Measurements from ENCODE around the gene ZC3H12D.

ZC3H12D gene

GRCh38 chr6:149472241-149472640 lies 12.6 kb downstream of the ZC3H12D start:
- no peak for TF ChIP-seq REST (IDR thresholded peaks at IDR 0.05; ENCODE audit: insufficient read depth in 1 of 2, low read depth in 2 of 2, low read length in 2 of 2)
- TF ChIP-seq SIN3A (IDR thresholded peaks at IDR 0.05; ENCODE audit: borderline replicate concordance, insufficient read depth, low read length), result no peak
- no peak for TF ChIP-seq POLR2AphosphoS5 (IDR thresholded peaks at IDR 0.05; ENCODE audit: low read depth, low read length)
- TF ChIP-seq TAF1 (IDR thresholded peaks at IDR 0.05; ENCODE audit: borderline replicate concordance, insufficient read depth, low read length), result no peak

- TF ChIP-seq TAF1 (IDR thresholded peaks at IDR 0.05; ENCODE audit: borderline replicate concordance, insufficient read depth, low read length) (no peak), REST (IDR thresholded peaks at IDR 0.05; ENCODE audit: insufficient read depth in 1 of 2, low read depth in 2 of 2, low read length in 2 of 2) (no peak), FOXP2 (optimal IDR thresholded peaks at IDR 0.05; ENCODE audit: borderline replicate concordance, extremely low read depth, extremely low read length, insufficient read depth) (no peak), SIN3A (IDR thresholded peaks at IDR 0.05; ENCODE audit: borderline replicate concordance, insufficient read depth, low read length) (no peak), POLR2AphosphoS5 (IDR thresholded peaks at IDR 0.05; ENCODE audit: low read depth, low read length) (no peak)
Measured at GRCh38 chr6:149471801-149472200, 13.0 kb downstream of the ZC3H12D start.

- TF ChIP-seq POLR2AphosphoS5 (IDR thresholded peaks at IDR 0.05; ENCODE audit: low read depth, low read length) (no peak), FOXP2 (optimal IDR thresholded peaks at IDR 0.05; ENCODE audit: borderline replicate concordance, extremely low read depth, extremely low read length, insufficient read depth) (no peak), REST (IDR thresholded peaks at IDR 0.05; ENCODE audit: insufficient read depth in 1 of 2, low read depth in 2 of 2, low read length in 2 of 2) (no peak), TAF1 (IDR thresholded peaks at IDR 0.05; ENCODE audit: borderline replicate concordance, insufficient read depth, low read length) (no peak)
Measured at GRCh38 chr6:149470948-149471347, 13.9 kb downstream of the ZC3H12D start.

GRCh38 chr6:149468179-149468578 lies 16.6 kb downstream of the ZC3H12D start:
- no peak for TF ChIP-seq SIN3A (IDR thresholded peaks at IDR 0.05; ENCODE audit: borderline replicate concordance, insufficient read depth, low read length)
- no peak for TF ChIP-seq TAF1 (IDR thresholded peaks at IDR 0.05; ENCODE audit: borderline replicate concordance, insufficient read depth, low read length)
- TF ChIP-seq FOXP2 (optimal IDR thresholded peaks at IDR 0.05; ENCODE audit: borderline replicate concordance, extremely low read depth, extremely low read length, insufficient read depth), result no peak
- TF ChIP-seq REST (IDR thresholded peaks at IDR 0.05; ENCODE audit: insufficient read depth in 1 of 2, low read depth in 2 of 2, low read length in 2 of 2), result no peak
- TF ChIP-seq POLR2AphosphoS5 (IDR thresholded peaks at IDR 0.05; ENCODE audit: low read depth, low read length), result no peak

- TF ChIP-seq POLR2AphosphoS5 (IDR thresholded peaks at IDR 0.05; ENCODE audit: low read depth, low read length) (no peak), TAF1 (IDR thresholded peaks at IDR 0.05; ENCODE audit: borderline replicate concordance, insufficient read depth, low read length) (no peak), SIN3A (IDR thresholded peaks at IDR 0.05; ENCODE audit: borderline replicate concordance, insufficient read depth, low read length) (no peak), FOXP2 (optimal IDR thresholded peaks at IDR 0.05; ENCODE audit: borderline replicate concordance, extremely low read depth, extremely low read length, insufficient read depth) (no peak), REST (IDR thresholded peaks at IDR 0.05; ENCODE audit: insufficient read depth in 1 of 2, low read depth in 2 of 2, low read length in 2 of 2) (no peak)
Measured at GRCh38 chr6:149467265-149467664, 17.5 kb downstream of the ZC3H12D start.

Data from PFSK-1 (cell line).